Heart left ventricle (tissue), 16 donors: ENCODE results near the gene YEATS2. TPM values are rescaled to one million over a fixed set of nuclear protein-coding genes. Genes with fewer than 3 reads are reported as not detected.

ENCODE experiments used
- ATAC-seq, 4 donors: fragments of 200-7000 bp; cut with Tn5 transposase; one replicate each; pipeline ENCODE4 v1.9.1; 2020 to 2022; ENCODE audit warnings: moderate library complexity in 4 of 4, mild to moderate bottlenecking in 3 of 4, moderate number of reproducible peaks in 1 of 4
- DNase-seq, 5 donors: peaks; one replicate each; pipeline ENCODE4 v3.0.0-alpha.2; 2020
- H3K27ac ChIP-seq, 12 donors: fragments of 200-600 bp; sonication (generic) in 4 of 12; one replicate each; pipeline versions ENCODE4 v1.5.0 to v1.8.0; 2016 to 2022; ENCODE audit warnings: mild to moderate bottlenecking in 2 of 12
- H3K27me3 ChIP-seq, 9 donors: fragments of 200-600 bp; sonication (generic) in 2 of 9; one replicate each; pipeline versions ENCODE4 v1.5.1 to v1.8.0; 2016 to 2022; ENCODE audit warnings: mild to moderate bottlenecking in 3 of 9
- H3K36me3 ChIP-seq, 9 donors: fragments of 200-600 bp; sonication (generic) in 2 of 9; one replicate each; pipeline versions ENCODE4 v1.5.0 to v1.8.0; 2018 to 2022; ENCODE audit warnings: mild to moderate bottlenecking in 2 of 9
- H3K4me1 ChIP-seq, 12 donors: fragments of 200-600 bp; sonication (generic) in 4 of 12; one replicate each; pipeline versions ENCODE4 v1.5.0 to v1.8.0; 2016 to 2022; ENCODE audit warnings: mild to moderate bottlenecking in 3 of 12
- H3K4me3 ChIP-seq, 12 donors: fragments of 200-600 bp; sonication (generic) in 4 of 12; one replicate each; pipeline versions ENCODE4 v1.5.0 to v1.8.0; 2017 to 2022; ENCODE audit warnings: mild to moderate bottlenecking in 9 of 12, moderate library complexity in 4 of 12
- H3K9me3 ChIP-seq, 12 donors: fragments of 200-600 bp; sonication (generic) in 4 of 12; one replicate each; pipeline versions ENCODE4 v1.5.0 to v1.8.0; 2016 to 2022; ENCODE audit warnings: mild to moderate bottlenecking in 1 of 12
- CTCF ChIP-seq, 12 donors: fragments of 200-600 bp; sonication (generic) in 4 of 12; IDR thresholded peaks; one replicate each; pipeline versions ENCODE4 v1.5.0 to v1.8.0; 2018 to 2022; ENCODE audit warnings: antibody characterized with exemption in 12 of 12, mild to moderate bottlenecking in 5 of 12
- POLR2A ChIP-seq, 2 donors: fragments of 450-650 bp; IDR thresholded peaks; one replicate each; pipeline ENCODE4 v1.6.1; 2017; ENCODE audit warnings: antibody characterized with exemption in 2 of 2, mild to moderate bottlenecking in 2 of 2, moderate library complexity in 2 of 2
- WGBS, 4 donors: extraction: QIAGEN DNeasy Blood & Tissue Kit in 2 of 4; methylation state at CpG; one replicate each; pipeline versions ENCODE4 v1.1.5 to v1.1.7; 2013 to 2018; 5-methylcytosine and 5-hydroxymethylcytosine counted together
- intact Hi-C, 10 donors: fragments of 100-400 bp; cut with DNase I; formaldehyde crosslinking; loops; one replicate each; pipeline versions ENCODE4 v1.11.1 to v1.14.2; 2022
- polyA plus RNA-seq, 2 donors: library from polyadenylated mRNA; stranded (reverse); fragments of 200-250 nt; gene quantifications; one replicate each; pipeline ENCODE4 v1.2.3, GENCODE V29; 2013
- total RNA-seq, 9 donors: library from RNA; depleted of rRNA in 2 of 9; stranded (reverse); fragments of >200 nt in 2 of 9; fragmentation: NEBNext Ultra II Directional in 3 of 9; extraction: Animal tissue kit (Norgen Biotek cat#: 25700) in 3 of 9; gene quantifications; one replicate each; pipeline versions ENCODE4 v1.1.0 to v1.2.4, GENCODE V29; 2016 to 2023
- donor health status: ischemic (EF 13 %, LVEDD 7.1; RV severe dilation, severe dysfunction).
- donor health status: healthy with polysubstance abuse.
- donor health status: DM: no; HTN: yes; CAD: no.
- donor health status: DM: no; HTN: no; CAD: no.
- donor health status: ischemic (EF 25% LVEDD 6.9; RV normal size, moderate dysfunction).
- donor health status: ischemic (EF 25% LVEDD 5.7; RV mildly dilated, moderate dysfunction).
- donor health status: healthy.
- donor health status: DM: yes; HTN: yes; CAD: no.
- donor health status: ischemic (EF 35%, LVEDD 5.7; RV mildly dilated, moderate dysfunction).
- donor health status: nonischemic (EF 11% LVEDD 7.7; RV severe dilation, severe dysfunction).
- donor health status: DM: yes; HTN: yes; CAD: no.
- donor health status: PGD.
- donor health status: ischemic (EF 29% LVEDD 5.4; RV normal size, mild dysfunction).
- donor health status: nonischemic (EF 23%, LVEDD 6.1; RV moderate dilation, normal function).

Gene YEATS2
- total and polyA plus RNA-seq, 11 donors, result 3.2 to 21.2 (median 9.8) TPM

- TF ChIP-seq POLR2A (IDR thresholded peaks at IDR 0.05) (no peak), CTCF (IDR thresholded peaks at IDR 0.05) (no peak)
- ATAC-seq, result no peak
- no peaks in the 10 kb centered on the region for H3K27me3 ChIP-seq
- no peak overlapping the region for H3K4me3 ChIP-seq
- no peak for DNase-seq
- WGBS, 4 donors, result 89 to 94% (median 92%) methylated on average over 8 to 9 of the region's 9 CpGs
- no peak overlapping the region for H3K27ac ChIP-seq
- peaks cover 0 to 83% (median 62%) of the 10 kb centered on the region in 9 donors for H3K36me3 ChIP-seq
- intact Hi-C loops, result no loop called here
- no peaks in the 10 kb centered on the region for H3K9me3 ChIP-seq
- peaks cover 0 to 12% (median 0%) of the 10 kb centered on the region in 12 donors for H3K4me1 ChIP-seq
Observed at GRCh38 chr3:183797996-183798395, 100.4 kb downstream of the YEATS2 start.

GRCh38 chr3:183799461-183799860, 101.9 kb downstream of the YEATS2 start:
- no peak for TF ChIP-seq POLR2A (IDR thresholded peaks at IDR 0.05)
- TF ChIP-seq CTCF (IDR thresholded peaks at IDR 0.05), result no peak
- 56 to 66% (median 65%) methylated on average over 5 of the region's 5 CpGs for WGBS, 4 donors
- H3K9me3 ChIP-seq, result no peaks in the 10 kb centered on the region
- ATAC-seq, result peak in 1 of 4 donors; percentile 6
- intact Hi-C loops, result no loop called here
- H3K27me3 ChIP-seq, result no peaks in the 10 kb centered on the region
- peaks cover 0 to 85% (median 68%) of the 10 kb centered on the region in 9 donors for H3K36me3 ChIP-seq
- peaks cover 0 to 12% (median 0%) of the 10 kb centered on the region in 12 donors for H3K4me1 ChIP-seq
- no peak overlapping the region for H3K4me3 ChIP-seq
- no peak overlapping the region for H3K27ac ChIP-seq
- no peak for DNase-seq

GRCh38 chr3:183800243-183800863, 102.8 kb downstream of the YEATS2 start:
- H3K36me3 ChIP-seq, result peaks cover 0 to 92% (median 77%) of the 10 kb centered on the region in 9 donors
- TF ChIP-seq POLR2A (IDR thresholded peaks at IDR 0.05), result no peak
- no peak for TF ChIP-seq CTCF (IDR thresholded peaks at IDR 0.05)
- H3K27me3 ChIP-seq, result no peaks in the 10 kb centered on the region
- WGBS, 4 donors, result 44 to 65% (median 58%) methylated on average over 8 of the region's 8 CpGs
- H3K4me3 ChIP-seq, result no peak overlapping the region
- intact Hi-C loops, result no loop called here
- no peak overlapping the region for H3K27ac ChIP-seq
- ATAC-seq (peak in 3 of 4 donors; percentile 68 to 71 (median 70)), DNase-seq (no peak)
- H3K4me1 ChIP-seq, result peaks cover 0 to 12% (median 0%) of the 10 kb centered on the region in 12 donors
- H3K9me3 ChIP-seq, result no peaks in the 10 kb centered on the region

GRCh38 chr3:183801601-183802000, 104.0 kb downstream of the YEATS2 start:
- no peaks in the 10 kb centered on the region for H3K9me3 ChIP-seq
- peaks cover 0 to 12% (median 0%) of the 10 kb centered on the region in 12 donors for H3K4me1 ChIP-seq
- 86 to 96% (median 93%) methylated on average over 5 of the region's 5 CpGs for WGBS, 4 donors
- peaks cover 0 to 98% (median 90%) of the 10 kb centered on the region in 9 donors for H3K36me3 ChIP-seq
- TF ChIP-seq CTCF (IDR thresholded peaks at IDR 0.05) (no peak), POLR2A (IDR thresholded peaks at IDR 0.05) (no peak)
- no peak overlapping the region for H3K4me3 ChIP-seq
- DNase-seq, result no peak
- no peak for ATAC-seq
- intact Hi-C loops, result no loop called here
- H3K27me3 ChIP-seq, result no peaks in the 10 kb centered on the region
- H3K27ac ChIP-seq, result no peak overlapping the region
